HUES6 (cell line): ENCODE results near the gene IGLL5.

Experiments
- H3K27ac ChIP-seq: 2 replicates; pipeline ENCODE4 v1.7.0; 2013; ENCODE audit warnings: low read depth, mild to moderate bottlenecking, low read length, inconsistent platforms
- H3K27me3 ChIP-seq: 2 replicates; pipeline ENCODE4 v1.6.1; 2013; ENCODE audit warnings: low read length; ENCODE audit not compliant: control insufficient read depth, insufficient read depth
- H3K36me3 ChIP-seq: 2 replicates; pipeline ENCODE4 v1.6.1; 2013; ENCODE audit warnings: low read length; ENCODE audit not compliant: control insufficient read depth, insufficient read depth
- H3K4me1 ChIP-seq: 2 replicates; pipeline ENCODE4 v1.6.1; 2013; ENCODE audit warnings: low read length; ENCODE audit not compliant: control insufficient read depth, insufficient read depth
- H3K4me3 ChIP-seq: 2 replicates; pipeline ENCODE4 v1.5.1; 2013; ENCODE audit warnings: low read depth, low read length
- H3K9ac ChIP-seq: one replicate; pipeline ENCODE4 v1.6.1; 2013; ENCODE audit warnings: mild to moderate bottlenecking, low read length
- H3K9me3 ChIP-seq: 2 replicates; pipeline ENCODE4 v1.6.1; 2013; ENCODE audit warnings: low read depth, low read length; ENCODE audit not compliant: control insufficient read depth, insufficient read depth

IGLL5 gene

GRCh38 chr22:22865311-22866072 is 22.1 kb upstream of the IGLL5 start:
- Histone ChIP-seq H3K4me1 (no peaks in the 10 kb centered on the region), H3K9me3 (no peaks in the 10 kb centered on the region), H3K27me3 (peaks cover 95% of the 10 kb centered on the region), H3K4me3 (no peak overlapping the region), H3K27ac (no peak overlapping the region), H3K9ac (no peak overlapping the region), H3K36me3 (no peaks in the 10 kb centered on the region)

- Histone ChIP-seq H3K27ac (no peak overlapping the region), H3K27me3 (peaks cover 95% of the 10 kb centered on the region), H3K4me3 (no peak overlapping the region), H3K4me1 (no peaks in the 10 kb centered on the region), H3K9ac (no peak overlapping the region), H3K36me3 (no peaks in the 10 kb centered on the region), H3K9me3 (no peaks in the 10 kb centered on the region)
These were observed 21.1 kb upstream of the IGLL5 start for GRCh38 chr22:22866381-22867111.

GRCh38 chr22:22867996-22868715 is 19.5 kb upstream of the IGLL5 start:
- Histone ChIP-seq H3K9me3 (no peaks in the 10 kb centered on the region), H3K4me3 (no peak overlapping the region), H3K4me1 (no peaks in the 10 kb centered on the region)

GRCh38 chr22:22870577-22871404 is 16.8 kb upstream of the IGLL5 start:
- Histone ChIP-seq H3K4me1 (no peaks in the 10 kb centered on the region), H3K9me3 (no peaks in the 10 kb centered on the region), H3K27me3 (peaks cover 90% of the 10 kb centered on the region), H3K4me3 (no peak overlapping the region), H3K36me3 (no peaks in the 10 kb centered on the region), H3K27ac (no peak overlapping the region), H3K9ac (no peak overlapping the region)

More at GRCh38 chr22:22867996-22868715, 19.5 kb upstream of the IGLL5 start:
- Histone ChIP-seq H3K9ac (no peak overlapping the region), H3K36me3 (no peaks in the 10 kb centered on the region), H3K27ac (no peak overlapping the region), H3K27me3 (peaks cover 100% of the 10 kb centered on the region)

GRCh38 chr22:22871536-22872278 is 15.9 kb upstream of the IGLL5 start:
- peaks cover 83% of the 10 kb centered on the region for H3K27me3 ChIP-seq
- H3K9ac ChIP-seq, result no peak overlapping the region
- H3K9me3 ChIP-seq, result no peaks in the 10 kb centered on the region
- H3K4me3 ChIP-seq, result no peak overlapping the region
- no peaks in the 10 kb centered on the region for H3K36me3 ChIP-seq
- no peaks in the 10 kb centered on the region for H3K4me1 ChIP-seq
- no peak overlapping the region for H3K27ac ChIP-seq

GRCh38 chr22:22872722-22873708 is 14.6 kb upstream of the IGLL5 start:
- Histone ChIP-seq H3K36me3 (no peaks in the 10 kb centered on the region), H3K4me1 (no peaks in the 10 kb centered on the region), H3K27ac (no peak overlapping the region), H3K9ac (no peak overlapping the region), H3K9me3 (no peaks in the 10 kb centered on the region), H3K27me3 (peaks cover 71% of the 10 kb centered on the region), H3K4me3 (no peak overlapping the region)

GRCh38 chr22:22877523-22878210 is 9.9 kb upstream of the IGLL5 start:
- no peak overlapping the region for H3K9ac ChIP-seq
- peaks cover 68% of the 10 kb centered on the region for H3K27me3 ChIP-seq
- no peak overlapping the region for H3K4me3 ChIP-seq
- H3K4me1 ChIP-seq, result no peaks in the 10 kb centered on the region
- H3K36me3 ChIP-seq, result no peaks in the 10 kb centered on the region
- H3K9me3 ChIP-seq, result no peaks in the 10 kb centered on the region
- H3K27ac ChIP-seq, result no peak overlapping the region

GRCh38 chr22:22878211-22878570 is 9.4 kb upstream of the IGLL5 start:
- Histone ChIP-seq H3K9ac (no peak overlapping the region), H3K27me3 (peaks cover 63% of the 10 kb centered on the region), H3K27ac (no peak overlapping the region), H3K36me3 (no peaks in the 10 kb centered on the region), H3K4me3 (no peak overlapping the region), H3K4me1 (no peaks in the 10 kb centered on the region), H3K9me3 (no peaks in the 10 kb centered on the region)
